HCT116 (cell line): ENCODE results near the gene DCST2. TPM values are rescaled to one million over a fixed set of nuclear protein-coding genes. Genes with fewer than 3 reads are reported as not detected.

Experiments used
- ATAC-seq: fragments of 200-7000 bp; cut with Tn5 transposase; 2 replicates; pipeline ENCODE4 v1.9.1; 2020; ENCODE audit warnings: mild to moderate bottlenecking, moderate library complexity
- BruUV-seq: library from RNA; stranded (reverse); fragments of 400-500 nt; replicated peaks from 2 replicates; lab custom pipeline; 2021; lab: Mats Ljungman, UMichigan
- CTCF ChIA-PET: fragments of 300-600 bp; sonication (Branson Sonifier 250); formaldehyde crosslinking; loops from one replicate; lab custom pipeline; 2021; ENCODE audit warnings: antibody characterized with exemption; lab: Charles Lee
- POLR2A ChIA-PET: fragments of 300-600, 350-600 bp; sonication (Branson Sonifier 250); formaldehyde crosslinking; loops from one replicate; lab custom pipeline; 2021; ENCODE audit warnings: antibody characterized with exemption; lab: Charles Lee
- RAD21 ChIA-PET, 2 experiments: fragments of 300-600 bp; sonication (Branson Sonifier 250); formaldehyde crosslinking; loops; one replicate each; lab custom pipeline; 2023; ENCODE audit warnings: low total read pairs in 2 of 2; ENCODE audit not compliant: uncharacterized antibody in 2 of 2, unreplicated experiment in 2 of 2, low non-redundant PET in 1 of 2; lab: Charles Lee
- DNase-seq: peaks from one replicate; pipeline ENCODE4 v3.0.0-alpha.2; 2010; ENCODE audit warnings: low read depth, low spot score
- H2AFZ ChIP-seq: fragments of 200-600 bp; shearing (Covaris generic), sonication (generic); 2 replicates; pipeline ENCODE4 v1.6.1; 2017; ENCODE audit warnings: low read depth, mixed run types, mixed read lengths, antibody characterized with exemption, low read length; ENCODE audit not compliant: poor library complexity, severe bottlenecking
- H3K27ac ChIP-seq: 2 replicates; pipeline ENCODE4 v1.5.1; 2012; ENCODE audit warnings: low read depth, low read length
- H3K27me3 ChIP-seq: fragments of 200-600 bp; sonication (generic); 2 replicates; pipeline ENCODE4 v1.6.1; 2016; ENCODE audit warnings: mixed run types, low read length, mixed read lengths; ENCODE audit not compliant: insufficient read depth
- H3K36me3 ChIP-seq, 2 experiments: fragments of 200-500 bp in 1 of 2; fragments of 200-600 bp in 1 of 2; sonication (Bioruptor generic) in 1 of 2; sonication (generic) in 1 of 2; 2 replicates each; pipeline versions ENCODE4 v1.5.1 to v1.6.1; 2014 to 2016; ENCODE audit warnings: low read length in 2 of 2, inconsistent platforms in 1 of 2, mixed read lengths in 1 of 2, mixed run types in 1 of 2; ENCODE audit not compliant: insufficient read depth in 2 of 2, control insufficient read depth in 1 of 2
- H3K4me1 ChIP-seq, 2 experiments: fragments of 200-600 bp in 1 of 2; sonication (generic) in 1 of 2; 2 replicates each; pipeline versions ENCODE4 v1.5.1 to v1.6.1; 2012 to 2017; ENCODE audit warnings: low read length in 2 of 2, inconsistent platforms in 1 of 2, mild to moderate bottlenecking in 1 of 2, mixed read lengths in 1 of 2, mixed run types in 1 of 2, moderate library complexity in 1 of 2; ENCODE audit not compliant: insufficient read depth in 2 of 2, control insufficient read depth in 1 of 2
- H3K4me2 ChIP-seq: fragments of 200-600 bp; sonication (generic); 2 replicates; pipeline ENCODE4 v1.6.1; 2017; ENCODE audit warnings: mixed run types, low read length, mixed read lengths
- H3K4me3 ChIP-seq, 2 experiments: fragments of 200-600 bp in 1 of 2; sonication (generic) in 1 of 2; replicated peaks in 1 of 2; 2 replicates each; pipeline ENCODE4 v1.5.1; 2011 to 2016; ENCODE audit warnings: low read length in 2 of 2, control low read depth in 1 of 2, low read depth in 1 of 2, mild to moderate bottlenecking in 1 of 2, mixed read lengths in 1 of 2, mixed run types in 1 of 2
- H3K79me2 ChIP-seq: fragments of 200-600 bp; sonication (generic); 2 replicates; pipeline ENCODE4 v1.6.1; 2017; ENCODE audit warnings: mild to moderate bottlenecking, mixed run types, low read length, moderate library complexity, mixed read lengths; ENCODE audit not compliant: insufficient read depth
- H3K9ac ChIP-seq: fragments of 200-600 bp; sonication (generic); 2 replicates; pipeline ENCODE4 v1.6.1; 2016; ENCODE audit warnings: low read length, mixed read lengths
- H3K9me2 ChIP-seq: fragments of 200-600 bp; sonication (generic), shearing (Covaris generic); 2 replicates; pipeline ENCODE4 v1.6.1; 2017; ENCODE audit warnings: mixed run types, mild to moderate bottlenecking, moderate library complexity; ENCODE audit not compliant: insufficient read depth
- H3K9me3 ChIP-seq, 2 experiments: fragments of 200-500 bp in 1 of 2; fragments of 200-600 bp in 1 of 2; sonication (Bioruptor generic) in 1 of 2; sonication (generic) in 1 of 2; 2 replicates each; pipeline ENCODE4 v1.6.1; 2014 to 2017; ENCODE audit warnings: low read length in 2 of 2, mixed read lengths in 2 of 2, inconsistent platforms in 1 of 2, low read depth in 1 of 2, mild to moderate bottlenecking in 1 of 2, mixed run types in 1 of 2, moderate library complexity in 1 of 2; ENCODE audit not compliant: control insufficient read depth in 1 of 2, insufficient read depth in 1 of 2
- H4K20me1 ChIP-seq: fragments of 200-600 bp; sonication (generic), shearing (Covaris generic); 2 replicates; pipeline ENCODE4 v1.6.1; 2017; ENCODE audit warnings: mixed run types, mild to moderate bottlenecking, moderate library complexity; ENCODE audit not compliant: insufficient read depth
- CEBPB ChIP-seq: IDR thresholded peaks from 2 replicates; pipeline ENCODE4 v1.6.1; 2012; ENCODE audit warnings: low read depth
- EGR1 ChIP-seq: IDR thresholded peaks from 2 replicates; pipeline ENCODE4 v1.6.1; 2012; ENCODE audit warnings: low read depth
- ELF1 ChIP-seq: IDR thresholded peaks from 2 replicates; pipeline ENCODE4 v1.6.1; 2012; ENCODE audit warnings: low read depth, borderline replicate concordance
- EZH2 ChIP-seq: fragments of 200-600 bp; sonication (generic); IDR thresholded peaks from 2 replicates; pipeline ENCODE4 v1.6.1; 2017; ENCODE audit warnings: antibody characterized with exemption, mixed run types
- FOSL1 ChIP-seq: IDR thresholded peaks from 2 replicates; pipeline ENCODE4 v1.6.1; 2012; ENCODE audit warnings: low read depth
- POLR2AphosphoS5 ChIP-seq: IDR thresholded peaks from 2 replicates; pipeline ENCODE4 v1.6.1; 2011; ENCODE audit warnings: mild to moderate bottlenecking, low read depth, low read length, moderate library complexity
- SIN3A ChIP-seq: IDR thresholded peaks from 2 replicates; pipeline ENCODE4 v1.6.1; 2012; ENCODE audit warnings: low read depth
- SP1 ChIP-seq: IDR thresholded peaks from 2 replicates; pipeline ENCODE4 v1.6.1; 2012; ENCODE audit warnings: low read depth
- SRF ChIP-seq: IDR thresholded peaks from 2 replicates; pipeline ENCODE4 v1.6.1; 2012; ENCODE audit warnings: low read depth
- YY1 ChIP-seq: IDR thresholded peaks from 2 replicates; pipeline ENCODE4 v1.6.1; 2011; ENCODE audit warnings: low read length, low read depth, moderate library complexity, mild to moderate bottlenecking; ENCODE audit not compliant: insufficient replicate concordance; ENCODE audit errors: extremely low read depth
- ZBTB33 ChIP-seq: IDR thresholded peaks from 2 replicates; pipeline ENCODE4 v1.6.1; 2011; ENCODE audit warnings: mild to moderate bottlenecking, low read length, moderate library complexity; ENCODE audit not compliant: insufficient replicate concordance; ENCODE audit errors: extremely low read depth
- ZFX ChIP-seq: fragments of 450-650 bp; IDR thresholded peaks from 2 replicates; pipeline ENCODE4 v1.6.1; 2017
- intact Hi-C: fragments of 100-400 bp; cut with micrococcal nuclease; formaldehyde crosslinking; loops from 2 replicates; pipeline ENCODE4 v1.10.0; 2022
- total RNA-seq: library from RNA; stranded (reverse); gene quantifications from one replicate; pipeline ENCODE4 v1.2.1, GENCODE V29; 2021; ENCODE audit not compliant: unreplicated experiment
- TF ChIP-seq, protein P1 (sequence below): IDR thresholded peaks from 2 replicates; pipeline ENCODE4 v1.6.1; 2012
- TF ChIP-seq, protein P2 (sequence below), 3 experiments: fragments of 200-600 bp in 1 of 3; sonication (generic) in 1 of 3; IDR thresholded peaks in 2 of 3; conservative IDR thresholded peaks in 1 of 3; 2 replicates each; pipeline ENCODE4 v1.5.1; 2012 to 2017; ENCODE audit warnings: low read depth in 2 of 3, low read length in 2 of 3, antibody characterized with exemption in 1 of 3, borderline replicate concordance in 1 of 3, control low read depth in 1 of 3, mild to moderate bottlenecking in 1 of 3, mixed read lengths in 1 of 3, mixed run types in 1 of 3, moderate library complexity in 1 of 3; ENCODE audit not compliant: insufficient read depth in 1 of 3

DCST2 gene
- total RNA-seq, 1 experiment from 2014 or later = 2.0 TPM

DNA sequence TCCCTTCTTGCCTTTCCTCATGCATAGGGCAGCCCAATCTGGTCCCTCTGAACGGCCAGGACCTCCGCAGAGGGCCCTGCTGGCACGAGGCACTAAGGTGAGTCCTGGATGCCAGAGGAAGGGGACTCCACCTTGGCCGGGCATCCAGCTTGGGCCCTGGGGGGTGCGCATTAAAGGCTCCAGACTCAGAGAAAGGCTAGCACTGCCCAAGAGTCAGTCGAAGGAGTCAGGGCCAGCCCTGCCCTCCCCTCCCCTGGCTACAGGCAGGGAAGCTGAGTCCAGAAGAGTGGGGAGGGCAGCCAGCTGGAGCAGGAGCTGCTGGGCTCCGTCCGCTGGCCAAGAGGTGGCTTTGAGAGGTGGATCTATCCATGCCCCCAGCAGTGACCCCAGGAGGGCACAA, 27.2 kb upstream of the DCST2 start:
- Histone ChIP-seq H3K9me2 (no peaks in the 10 kb centered on the region), H3K27ac (no peak overlapping the region; the same call in 1 of the 2 replicates), H3K9me3 (no peaks in the 10 kb centered on the region), H3K4me2 (no peak overlapping the region), H3K4me3 (no peak overlapping the region), H3K36me3 (peaks cover 17 to 32% of the 10 kb centered on the region in 2 experiments), H4K20me1 (no peaks in the 10 kb centered on the region), H3K4me1 (peaks cover 21 to 35% of the 10 kb centered on the region in 2 experiments), H3K9ac (no peak overlapping the region), H2AFZ (no peak overlapping the region), H3K79me2 (peaks cover 7% of the 10 kb centered on the region; the same call in 1 of the 2 replicates), H3K27me3 (no peaks in the 10 kb centered on the region)
- no TSS peak for BruUV-seq
- TF ChIP-seq, protein P1, sequence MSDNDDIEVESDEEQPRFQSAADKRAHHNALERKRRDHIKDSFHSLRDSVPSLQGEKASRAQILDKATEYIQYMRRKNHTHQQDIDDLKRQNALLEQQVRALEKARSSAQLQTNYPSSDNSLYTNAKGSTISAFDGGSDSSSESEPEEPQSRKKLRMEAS = no peak
- TF ChIP-seq ELF1 = no peak
- TF ChIP-seq SP1 = no peak
- TF ChIP-seq ZFX = no peak
- TF ChIP-seq CEBPB = no peak
- TF ChIP-seq EGR1 = no peak
- TF ChIP-seq ZBTB33 = no peak
- TF ChIP-seq, protein P2, sequence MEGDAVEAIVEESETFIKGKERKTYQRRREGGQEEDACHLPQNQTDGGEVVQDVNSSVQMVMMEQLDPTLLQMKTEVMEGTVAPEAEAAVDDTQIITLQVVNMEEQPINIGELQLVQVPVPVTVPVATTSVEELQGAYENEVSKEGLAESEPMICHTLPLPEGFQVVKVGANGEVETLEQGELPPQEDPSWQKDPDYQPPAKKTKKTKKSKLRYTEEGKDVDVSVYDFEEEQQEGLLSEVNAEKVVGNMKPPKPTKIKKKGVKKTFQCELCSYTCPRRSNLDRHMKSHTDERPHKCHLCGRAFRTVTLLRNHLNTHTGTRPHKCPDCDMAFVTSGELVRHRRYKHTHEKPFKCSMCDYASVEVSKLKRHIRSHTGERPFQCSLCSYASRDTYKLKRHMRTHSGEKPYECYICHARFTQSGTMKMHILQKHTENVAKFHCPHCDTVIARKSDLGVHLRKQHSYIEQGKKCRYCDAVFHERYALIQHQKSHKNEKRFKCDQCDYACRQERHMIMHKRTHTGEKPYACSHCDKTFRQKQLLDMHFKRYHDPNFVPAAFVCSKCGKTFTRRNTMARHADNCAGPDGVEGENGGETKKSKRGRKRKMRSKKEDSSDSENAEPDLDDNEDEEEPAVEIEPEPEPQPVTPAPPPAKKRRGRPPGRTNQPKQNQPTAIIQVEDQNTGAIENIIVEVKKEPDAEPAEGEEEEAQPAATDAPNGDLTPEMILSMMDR (IDR thresholded peaks at IDR 0.05 in 2 of 3, conservative IDR thresholded peaks at IDR 0.05 in 1 of 3; ENCODE audit: borderline replicate concordance in 1 of 3, insufficient read depth in 1 of 3, low read depth in 2 of 3, low read length in 2 of 3) = no peak
- no peak for TF ChIP-seq FOSL1
- no peak for TF ChIP-seq EZH2
- no peak for TF ChIP-seq POLR2AphosphoS5
- no peak for TF ChIP-seq SRF
- no peak for TF ChIP-seq SIN3A
- TF ChIP-seq YY1 = no peak
- intact Hi-C loops = loop anchor here (1.0 to 5.0 kb wide), 4 partner anchors 88 to 503 kb away; partner anchors contain the start of genes CKS1B, SHC1 and UBE2Q1
- ChIA-PET CTCF (interaction anchor here (1.0 to 2.1 kb wide), 8 partner anchors 8 to 123 kb away, joined by 3 to 21 read pairs (median 6); partner anchors contain the start of genes ADAM15 and PBXIP1), RAD21 (no interaction called here), POLR2A (interaction anchor here (1.4 kb wide), 1 partner anchor 15 kb away, joined by 5 read pairs; no protein-coding TSS in a partner anchor)
- DNase-seq (no peak), ATAC-seq (no peak)
